DMS114 treated with DMSO at 0.1 percent for 48 hours (cell line): ENCODE measurements around the gene NHSL1.

Experiments used
- DNase-seq: peaks from one replicate; lab custom pipeline; 2025; ENCODE audit not compliant: unreplicated experiment; lab: John Stamatoyannopoulos, UW

NHSL1 gene

GRCh38 chr6:138499303-138500018 is at the start of gene NHSL1:
Gene NHSL1 (minus strand): TSS chr6:138499494. CDS start chr6:138499290, 204 bp downstream.
- DNase-seq: no peak

- DNase-seq: no peak
Observed at GRCh38 chr6:138546733-138547185, 47.5 kb upstream of the NHSL1 start.

- no peak for DNase-seq
Observed at GRCh38 chr6:138545621-138545980, 46.3 kb upstream of the NHSL1 start.

- no peak for DNase-seq
Observed at GRCh38 chr6:138544501-138544900, 45.2 kb upstream of the NHSL1 start.

GRCh38 chr6:138543657-138544056 is 44.4 kb upstream of the NHSL1 start:
- DNase-seq: no peak

- DNase-seq: no peak
Observed at GRCh38 chr6:138541823-138542481, 42.7 kb upstream of the NHSL1 start.

- no peak for DNase-seq
Observed at GRCh38 chr6:138540468-138540867, 41.2 kb upstream of the NHSL1 start.

GRCh38 chr6:138539876-138540275 is 40.6 kb upstream of the NHSL1 start:
- no peak for DNase-seq

- no peak for DNase-seq
Observed at GRCh38 chr6:138538390-138539031, 39.2 kb upstream of the NHSL1 start.

GRCh38 chr6:138537106-138537505 is 37.8 kb upstream of the NHSL1 start:
- DNase-seq: no peak

GRCh38 chr6:138535728-138536455 is 36.6 kb upstream of the NHSL1 start:
- DNase-seq: no peak

GRCh38 chr6:138533667-138534066 is 34.4 kb upstream of the NHSL1 start:
- DNase-seq: no peak

- DNase-seq: no peak
Observed at GRCh38 chr6:138531387-138531786, 32.1 kb upstream of the NHSL1 start.

GRCh38 chr6:138529478-138529877 is 30.2 kb upstream of the NHSL1 start:
- DNase-seq: no peak

GRCh38 chr6:138528956-138529355 is 29.7 kb upstream of the NHSL1 start:
- no peak for DNase-seq

- DNase-seq: no peak
Observed at GRCh38 chr6:138528137-138528536, 28.8 kb upstream of the NHSL1 start.

- DNase-seq: no peak
Observed at GRCh38 chr6:138527411-138528088, 28.3 kb upstream of the NHSL1 start.

- DNase-seq: no peak
Observed at GRCh38 chr6:138526822-138527235, 27.5 kb upstream of the NHSL1 start.

GRCh38 chr6:138525355-138525754 is 26.1 kb upstream of the NHSL1 start:
- DNase-seq: no peak

- no peak for DNase-seq
Observed at GRCh38 chr6:138524526-138524925, 25.2 kb upstream of the NHSL1 start.
